ENCODE data around the gene LRRC15. TPM values are rescaled to one million over a fixed set of nuclear protein-coding genes. Genes with fewer than 3 reads are reported as not detected.

The LRRC15 gene
- total RNA-seq, 4 donors from 2014 or later, result 0.14 to 0.32 TPM; not detected in 2

DNA sequence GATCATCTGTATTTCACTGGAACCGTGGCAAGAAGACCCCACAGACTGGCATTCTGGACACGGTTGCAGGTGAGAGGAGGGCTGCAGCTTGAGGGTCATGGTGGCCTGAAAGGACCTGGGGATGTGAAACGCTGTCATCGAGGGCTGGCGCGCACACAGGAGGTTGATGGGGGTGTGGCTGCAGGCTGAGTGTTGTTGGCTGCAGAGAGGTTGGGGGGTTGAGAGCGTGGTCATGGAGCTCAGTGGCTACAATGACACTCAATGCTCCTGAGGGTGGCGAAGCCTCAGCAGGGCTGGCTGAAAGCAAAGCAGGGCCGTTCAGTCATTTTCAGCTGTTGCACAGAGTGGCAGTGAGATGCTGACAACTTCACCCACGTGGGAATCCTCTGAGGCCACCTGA is 39.4 kb downstream of the LRRC15 start:
- Histone ChIP-seq H3K27me3 (peaks cover 16% of the 10 kb centered on the region), H3K4me3 (no peak overlapping the region), H3K36me3 (no peaks in the 10 kb centered on the region), H3K9me3 (no peaks in the 10 kb centered on the region), H3K27ac (no peak overlapping the region), H3K4me1 (peaks cover 0 to 8% (median 6%) of the 10 kb centered on the region in 4 donors)
- TF ChIP-seq EP300 (IDR thresholded peaks at IDR 0.05; ENCODE audit: low read depth) (no peak), POLR2A (IDR thresholded peaks at IDR 0.05) (no peak), CTCF (IDR thresholded peaks at IDR 0.05) (no peak)
- intact Hi-C loops (cut with DNase I; ENCODE audit: low total_unique reads), result no loop called here
- 55 to 87% methylated on average over 4 to 10 of the region's 10 CpGs for WGBS, 2 donors (ENCODE audit: low coverage in 1 of 2)
- no peak for DNase-seq
- in situ Hi-C loops (cut with MboI; ENCODE audit: low pct_ligation_motif_present in 1 of 4, low pct_unique_long_range_greater_than_20kb in 1 of 4, low sequenced_read_pairs in 3 of 4), result no loop called here

- Histone ChIP-seq H3K36me3 (no peaks in the 10 kb centered on the region), H3K4me3 (no peak overlapping the region), H3K27ac (no peak overlapping the region), H3K9me3 (no peaks in the 10 kb centered on the region), H3K4me1 (peaks cover 0 to 8% (median 6%) of the 10 kb centered on the region in 4 donors), H3K27me3 (peaks cover 16% of the 10 kb centered on the region)
- in situ Hi-C loops (cut with MboI; ENCODE audit: low pct_ligation_motif_present in 1 of 4, low pct_unique_long_range_greater_than_20kb in 1 of 4, low sequenced_read_pairs in 3 of 4) (no loop called here), intact Hi-C loops (cut with DNase I; ENCODE audit: low total_unique reads) (no loop called here)
- no peak for DNase-seq
- no peak for TF ChIP-seq POLR2AphosphoS5 (IDR thresholded peaks at IDR 0.05)
- no peak for TF ChIP-seq EP300 (IDR thresholded peaks at IDR 0.05; ENCODE audit: low read depth)
- TF ChIP-seq CTCF (IDR thresholded peaks at IDR 0.05), result no peak
- no peak for TF ChIP-seq POLR2A (IDR thresholded peaks at IDR 0.05)
- WGBS, 2 donors (ENCODE audit: low coverage in 1 of 2), result 60% methylated on average over 7 of the region's 7 CpGs; no CpG with 5 or more reads in 1 of the 2 donors
These were observed 40.0 kb downstream of the LRRC15 start for GRCh38 chr3:194329583-194329965.

- Histone ChIP-seq H3K9me3 (no peaks in the 10 kb centered on the region), H3K4me1 (peaks cover 3 to 10% (median 9%) of the 10 kb centered on the region in 4 donors), H3K4me3 (no peak overlapping the region), H3K27ac (no peak overlapping the region), H3K36me3 (no peaks in the 10 kb centered on the region), H3K27me3 (peaks cover 16% of the 10 kb centered on the region)
- no peak for DNase-seq
- WGBS, 2 donors (ENCODE audit: low coverage in 1 of 2), result 84 to 90% methylated on average over 9 to 14 of the region's 14 CpGs
- intact Hi-C loops (cut with DNase I; ENCODE audit: low total_unique reads) (no loop called here), in situ Hi-C loops (cut with MboI; ENCODE audit: low pct_ligation_motif_present in 1 of 4, low pct_unique_long_range_greater_than_20kb in 1 of 4, low sequenced_read_pairs in 3 of 4) (no loop called here)
- TF ChIP-seq EP300 (IDR thresholded peaks at IDR 0.05; ENCODE audit: low read depth) (no peak), CTCF (IDR thresholded peaks at IDR 0.05) (no peak), POLR2A (IDR thresholded peaks at IDR 0.05) (no peak), POLR2AphosphoS5 (IDR thresholded peaks at IDR 0.05) (no peak)
These were observed 40.5 kb downstream of the LRRC15 start for GRCh38 chr3:194328942-194329582.

- in situ Hi-C loops (cut with MboI; ENCODE audit: low pct_ligation_motif_present in 1 of 4, low pct_unique_long_range_greater_than_20kb in 1 of 4, low sequenced_read_pairs in 3 of 4), result no loop called here
- peaks cover 6 to 10% (median 8%) of the 10 kb centered on the region in 4 donors for H3K4me1 ChIP-seq
- H3K27ac ChIP-seq, result no peak overlapping the region
- H3K4me3 ChIP-seq, result no peak overlapping the region
- H3K9me3 ChIP-seq, result no peaks in the 10 kb centered on the region
- intact Hi-C loops (cut with DNase I; ENCODE audit: low total_unique reads), result no loop called here
- H3K36me3 ChIP-seq, result no peaks in the 10 kb centered on the region
- WGBS, 2 donors (ENCODE audit: low coverage in 1 of 2), result 72 to 83% methylated on average over 11 to 27 of the region's 27 CpGs
- no peak for TF ChIP-seq POLR2AphosphoS5 (IDR thresholded peaks at IDR 0.05)
- TF ChIP-seq POLR2A (IDR thresholded peaks at IDR 0.05), result no peak
- TF ChIP-seq EP300 (IDR thresholded peaks at IDR 0.05; ENCODE audit: low read depth), result no peak
- TF ChIP-seq CTCF (IDR thresholded peaks at IDR 0.05), result no peak
- no peak for DNase-seq
- peaks cover 12% of the 10 kb centered on the region for H3K27me3 ChIP-seq
These were observed 41.4 kb downstream of the LRRC15 start for GRCh38 chr3:194328053-194328657.

Data from transverse colon (tissue), 4 donors.